ENCODE measurements around the gene NCAM2. TPM values are rescaled to one million over a fixed set of nuclear protein-coding genes. Genes with fewer than 3 reads are reported as not detected.

NCAM2 gene
- polyA plus RNA-seq, 1 donor from 2014 or later, result 9.8 TPM

DNA sequence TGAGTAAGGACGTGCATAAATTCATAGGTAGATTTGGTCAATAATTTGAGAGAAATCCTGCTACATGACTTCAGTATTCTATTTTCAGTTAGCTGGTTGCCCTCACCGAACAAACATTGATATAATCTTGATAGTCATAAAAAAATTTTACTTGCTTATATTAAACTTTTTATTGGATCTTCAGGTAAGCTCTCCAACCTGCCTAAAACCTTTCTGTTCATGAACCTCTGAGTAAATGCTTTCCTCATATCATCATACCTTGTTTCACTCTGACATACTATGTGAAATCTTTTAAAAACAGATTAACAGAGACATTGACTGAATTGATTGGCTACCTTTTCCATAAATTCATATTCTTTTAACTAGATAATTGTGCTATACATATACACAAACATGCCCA lies 299.0 kb downstream of the NCAM2 start:
- no peak overlapping the region for H2AFZ ChIP-seq (ENCODE audit: low read depth, low read length)
- no peak overlapping the region for H3K4me3 ChIP-seq (ENCODE audit: low read length)
- no peaks in the 10 kb centered on the region for H4K20me1 ChIP-seq (ENCODE audit: insufficient read depth)

DNA sequence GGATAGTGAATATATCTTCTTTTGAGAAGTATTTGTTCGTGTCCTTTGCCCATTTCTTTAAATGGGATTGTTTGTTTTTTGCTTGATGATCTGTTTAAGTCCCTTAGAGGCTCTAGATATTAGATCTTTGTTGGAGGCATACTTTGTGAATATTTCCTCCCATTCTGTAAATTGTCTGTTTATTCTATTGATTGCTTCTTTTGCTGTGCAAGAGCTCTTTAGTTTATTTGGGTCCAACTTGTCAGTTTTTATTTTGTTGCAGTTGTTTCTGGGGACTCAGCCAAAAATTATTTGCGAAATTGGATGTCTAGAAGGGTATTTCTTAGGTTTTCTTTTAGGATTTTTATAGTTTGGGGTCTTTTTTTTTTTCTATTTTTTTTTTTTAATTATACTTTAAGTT lies 302.8 kb downstream of the NCAM2 start:
- no peaks in the 10 kb centered on the region for H3K9me3 ChIP-seq (ENCODE audit: low read length)
- no peaks in the 10 kb centered on the region for H4K20me1 ChIP-seq (ENCODE audit: insufficient read depth)
- no peak overlapping the region for H3K4me2 ChIP-seq (ENCODE audit: low read length)
- H3K9me2 ChIP-seq (ENCODE audit: insufficient read depth, low read length), result no peaks in the 10 kb centered on the region
- H3F3A ChIP-seq (ENCODE audit: insufficient read depth, low read length, poor library complexity, severe bottlenecking), result no peaks in the 10 kb centered on the region
- no peaks in the 10 kb centered on the region for H3K79me2 ChIP-seq (replicated peaks; ENCODE audit: insufficient read depth, low read length)
- no peak overlapping the region for H3K4me3 ChIP-seq (ENCODE audit: low read length)
- no peak for TF ChIP-seq POLR2AphosphoS5 (IDR thresholded peaks at IDR 0.05)
- TF ChIP-seq, protein P1, sequence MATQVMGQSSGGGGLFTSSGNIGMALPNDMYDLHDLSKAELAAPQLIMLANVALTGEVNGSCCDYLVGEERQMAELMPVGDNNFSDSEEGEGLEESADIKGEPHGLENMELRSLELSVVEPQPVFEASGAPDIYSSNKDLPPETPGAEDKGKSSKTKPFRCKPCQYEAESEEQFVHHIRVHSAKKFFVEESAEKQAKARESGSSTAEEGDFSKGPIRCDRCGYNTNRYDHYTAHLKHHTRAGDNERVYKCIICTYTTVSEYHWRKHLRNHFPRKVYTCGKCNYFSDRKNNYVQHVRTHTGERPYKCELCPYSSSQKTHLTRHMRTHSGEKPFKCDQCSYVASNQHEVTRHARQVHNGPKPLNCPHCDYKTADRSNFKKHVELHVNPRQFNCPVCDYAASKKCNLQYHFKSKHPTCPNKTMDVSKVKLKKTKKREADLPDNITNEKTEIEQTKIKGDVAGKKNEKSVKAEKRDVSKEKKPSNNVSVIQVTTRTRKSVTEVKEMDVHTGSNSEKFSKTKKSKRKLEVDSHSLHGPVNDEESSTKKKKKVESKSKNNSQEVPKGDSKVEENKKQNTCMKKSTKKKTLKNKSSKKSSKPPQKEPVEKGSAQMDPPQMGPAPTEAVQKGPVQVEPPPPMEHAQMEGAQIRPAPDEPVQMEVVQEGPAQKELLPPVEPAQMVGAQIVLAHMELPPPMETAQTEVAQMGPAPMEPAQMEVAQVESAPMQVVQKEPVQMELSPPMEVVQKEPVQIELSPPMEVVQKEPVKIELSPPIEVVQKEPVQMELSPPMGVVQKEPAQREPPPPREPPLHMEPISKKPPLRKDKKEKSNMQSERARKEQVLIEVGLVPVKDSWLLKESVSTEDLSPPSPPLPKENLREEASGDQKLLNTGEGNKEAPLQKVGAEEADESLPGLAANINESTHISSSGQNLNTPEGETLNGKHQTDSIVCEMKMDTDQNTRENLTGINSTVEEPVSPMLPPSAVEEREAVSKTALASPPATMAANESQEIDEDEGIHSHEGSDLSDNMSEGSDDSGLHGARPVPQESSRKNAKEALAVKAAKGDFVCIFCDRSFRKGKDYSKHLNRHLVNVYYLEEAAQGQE (IDR thresholded peaks at IDR 0.05; ENCODE audit: borderline replicate concordance), result no peak
- no peak for TF ChIP-seq EP300 (conservative IDR thresholded peaks at IDR 0.05; ENCODE audit: poor library complexity, severe bottlenecking)
- no peak for TF ChIP-seq EZH2 (IDR thresholded peaks at IDR 0.05; ENCODE audit: borderline replicate concordance, insufficient read depth, low read length, poor library complexity, severe bottlenecking)
- TF ChIP-seq, protein P2, sequence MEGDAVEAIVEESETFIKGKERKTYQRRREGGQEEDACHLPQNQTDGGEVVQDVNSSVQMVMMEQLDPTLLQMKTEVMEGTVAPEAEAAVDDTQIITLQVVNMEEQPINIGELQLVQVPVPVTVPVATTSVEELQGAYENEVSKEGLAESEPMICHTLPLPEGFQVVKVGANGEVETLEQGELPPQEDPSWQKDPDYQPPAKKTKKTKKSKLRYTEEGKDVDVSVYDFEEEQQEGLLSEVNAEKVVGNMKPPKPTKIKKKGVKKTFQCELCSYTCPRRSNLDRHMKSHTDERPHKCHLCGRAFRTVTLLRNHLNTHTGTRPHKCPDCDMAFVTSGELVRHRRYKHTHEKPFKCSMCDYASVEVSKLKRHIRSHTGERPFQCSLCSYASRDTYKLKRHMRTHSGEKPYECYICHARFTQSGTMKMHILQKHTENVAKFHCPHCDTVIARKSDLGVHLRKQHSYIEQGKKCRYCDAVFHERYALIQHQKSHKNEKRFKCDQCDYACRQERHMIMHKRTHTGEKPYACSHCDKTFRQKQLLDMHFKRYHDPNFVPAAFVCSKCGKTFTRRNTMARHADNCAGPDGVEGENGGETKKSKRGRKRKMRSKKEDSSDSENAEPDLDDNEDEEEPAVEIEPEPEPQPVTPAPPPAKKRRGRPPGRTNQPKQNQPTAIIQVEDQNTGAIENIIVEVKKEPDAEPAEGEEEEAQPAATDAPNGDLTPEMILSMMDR (IDR thresholded peaks at IDR 0.05; ENCODE audit: poor library complexity, severe bottlenecking), result no peak
- TF ChIP-seq MXI1 (conservative IDR thresholded peaks at IDR 0.05; ENCODE audit: poor library complexity, severe bottlenecking), result no peak
- no peak for TF ChIP-seq TAF1 (IDR thresholded peaks at IDR 0.05; ENCODE audit: low read depth)
- no peak for TF ChIP-seq RAD21 (conservative IDR thresholded peaks at IDR 0.05)
- TF ChIP-seq SMC3 (conservative IDR thresholded peaks at IDR 0.05; ENCODE audit: poor library complexity), result no peak
- no peak overlapping the region for H3K27ac ChIP-seq (ENCODE audit: low read length)
- H3K27me3 ChIP-seq (ENCODE audit: insufficient read depth, low read depth, low read length), result no peaks in the 10 kb centered on the region
- H3K36me3 ChIP-seq (ENCODE audit: insufficient read depth, low read length), result no peaks in the 10 kb centered on the region
- H2AFZ ChIP-seq (ENCODE audit: low read depth, low read length), result no peak overlapping the region
- no peak overlapping the region for H3K9ac ChIP-seq (ENCODE audit: low read length)

More for the DNA sequence above, 299.0 kb downstream of the NCAM2 start:
- Histone ChIP-seq H3K36me3 (ENCODE audit: insufficient read depth, low read length) (no peaks in the 10 kb centered on the region), H3K27ac (ENCODE audit: low read length) (no peak overlapping the region), H3K9me2 (ENCODE audit: insufficient read depth, low read length) (no peaks in the 10 kb centered on the region), H3K4me2 (ENCODE audit: low read length) (no peak overlapping the region), H3F3A (ENCODE audit: insufficient read depth, low read length, poor library complexity, severe bottlenecking) (no peaks in the 10 kb centered on the region), H3K9me3 (ENCODE audit: low read length) (no peaks in the 10 kb centered on the region), H3K79me2 (replicated peaks; ENCODE audit: insufficient read depth, low read length) (no peaks in the 10 kb centered on the region), H3K9ac (ENCODE audit: low read length) (no peak overlapping the region), H3K27me3 (ENCODE audit: insufficient read depth, low read depth, low read length) (no peaks in the 10 kb centered on the region)
- TF ChIP-seq, protein P1 (IDR thresholded peaks at IDR 0.05; ENCODE audit: borderline replicate concordance), result no peak
- TF ChIP-seq TAF1 (IDR thresholded peaks at IDR 0.05; ENCODE audit: low read depth), result no peak
- no peak for TF ChIP-seq EP300 (conservative IDR thresholded peaks at IDR 0.05; ENCODE audit: poor library complexity, severe bottlenecking)
- TF ChIP-seq, protein P2 (IDR thresholded peaks at IDR 0.05; ENCODE audit: poor library complexity, severe bottlenecking), result no peak
- no peak for TF ChIP-seq POLR2AphosphoS5 (IDR thresholded peaks at IDR 0.05)
- no peak for TF ChIP-seq RAD21 (conservative IDR thresholded peaks at IDR 0.05)
- no peak for TF ChIP-seq SMC3 (conservative IDR thresholded peaks at IDR 0.05; ENCODE audit: poor library complexity)
- no peak for TF ChIP-seq EZH2 (IDR thresholded peaks at IDR 0.05; ENCODE audit: borderline replicate concordance, insufficient read depth, low read length, poor library complexity, severe bottlenecking)
- TF ChIP-seq MXI1 (conservative IDR thresholded peaks at IDR 0.05; ENCODE audit: poor library complexity, severe bottlenecking), result no peak
